HL-60/S4 (cell line): ENCODE data around the gene LRSAM1.

Source experiments
- in situ Hi-C: fragments of 300-500 bp; cut with MboI; formaldehyde crosslinking; loops from 2 replicates; pipeline ENCODE4 v1.14.3; 2022; ENCODE audit warnings: low sequenced_read_pairs

LRSAM1 gene

GRCh38 chr9:127528422-127529251 lies 77.3 kb downstream of the LRSAM1 start:
- in situ Hi-C loops = no loop called here

- in situ Hi-C loops = no loop called here
Observed at GRCh38 chr9:127529671-127530070, 78.4 kb downstream of the LRSAM1 start.

- in situ Hi-C loops = no loop called here
Observed at GRCh38 chr9:127530206-127530941, 79.1 kb downstream of the LRSAM1 start.

GRCh38 chr9:127531676-127532075 lies 80.4 kb downstream of the LRSAM1 start:
- in situ Hi-C loops = no loop called here

- in situ Hi-C loops = no loop called here
Observed at GRCh38 chr9:127534250-127534906, 83.1 kb downstream of the LRSAM1 start.

GRCh38 chr9:127534931-127535330 lies 83.6 kb downstream of the LRSAM1 start:
- in situ Hi-C loops = no loop called here

- in situ Hi-C loops = no loop called here
Observed at GRCh38 chr9:127535396-127535795, 84.1 kb downstream of the LRSAM1 start.

- in situ Hi-C loops = no loop called here
Observed at GRCh38 chr9:127535834-127536233, 84.5 kb downstream of the LRSAM1 start.

- in situ Hi-C loops = no loop called here
Observed at GRCh38 chr9:127536499-127536898, 85.2 kb downstream of the LRSAM1 start.

GRCh38 chr9:127537014-127537413 lies 85.7 kb downstream of the LRSAM1 start:
- in situ Hi-C loops = no loop called here

- in situ Hi-C loops = no loop called here
Observed at GRCh38 chr9:127537792-127538191, 86.5 kb downstream of the LRSAM1 start.

- in situ Hi-C loops = no loop called here
Observed at GRCh38 chr9:127538849-127539258, 87.5 kb downstream of the LRSAM1 start.

- in situ Hi-C loops = no loop called here
Observed at GRCh38 chr9:127539259-127539981, 88.1 kb downstream of the LRSAM1 start.

- in situ Hi-C loops = no loop called here
Observed at GRCh38 chr9:127539982-127540663, 88.8 kb downstream of the LRSAM1 start.

GRCh38 chr9:127540664-127541041 lies 89.3 kb downstream of the LRSAM1 start:
- in situ Hi-C loops = no loop called here

GRCh38 chr9:127541176-127541575 lies 89.9 kb downstream of the LRSAM1 start:
- in situ Hi-C loops = no loop called here

- in situ Hi-C loops = no loop called here
Observed at GRCh38 chr9:127541865-127542264, 90.6 kb downstream of the LRSAM1 start.

GRCh38 chr9:127543221-127543620 lies 91.9 kb downstream of the LRSAM1 start:
- in situ Hi-C loops = no loop called here

GRCh38 chr9:127543973-127544533 lies 92.7 kb downstream of the LRSAM1 start:
- in situ Hi-C loops = no loop called here
